ENCODE results near the gene FGF1. TPM values are rescaled to one million over a fixed set of nuclear protein-coding genes. Genes with fewer than 3 reads are reported as not detected.
A peak's percentile ranks its signal among the peaks of the same experiment; 100 is the strongest.

The FGF1 gene
- polyA plus RNA-seq, 1 of the 3 experiments (the other 2 are of a cell fraction), result 5.3 TPM

DNA sequence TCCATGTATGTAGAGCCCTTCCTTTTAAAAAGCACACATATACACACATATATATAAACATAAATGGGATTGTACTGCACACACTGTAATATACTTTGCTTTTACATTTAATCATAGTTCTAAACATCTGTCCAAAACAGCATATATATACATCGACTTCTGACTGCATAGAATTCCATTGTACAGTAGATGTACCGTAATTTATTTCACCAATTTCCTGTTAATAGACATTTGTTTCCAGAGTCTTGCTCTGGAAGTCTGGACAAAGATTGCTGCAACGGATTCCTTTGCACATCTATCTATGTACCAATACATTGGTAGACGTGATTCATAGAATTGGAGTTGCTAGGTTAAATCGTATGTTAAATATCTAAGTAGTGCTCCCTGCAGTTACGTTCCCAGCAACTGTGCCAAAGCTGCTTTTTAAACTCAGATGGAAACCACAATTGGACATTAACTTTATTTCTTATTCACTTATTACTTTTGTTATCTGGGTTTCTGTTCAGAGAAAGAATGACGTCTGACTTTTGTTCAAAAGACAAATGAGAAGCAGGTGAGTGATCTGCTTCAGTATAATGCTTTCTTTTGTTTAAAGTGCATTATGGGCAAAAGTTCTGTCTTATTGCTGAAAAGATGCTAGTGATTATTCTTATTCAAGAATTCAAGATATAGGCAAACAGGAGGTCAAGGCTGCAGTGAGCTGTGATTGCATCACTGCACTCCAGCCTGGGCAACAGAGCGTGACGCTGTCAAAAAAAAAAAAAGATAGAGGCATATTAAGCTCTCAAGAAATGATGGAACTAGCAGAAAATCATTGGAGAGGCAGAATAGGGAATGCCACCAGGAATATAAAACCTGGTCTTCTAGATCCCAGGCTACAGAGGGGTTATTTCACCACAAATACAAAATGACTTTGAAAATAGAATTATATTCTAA, 138.2 kb downstream of the FGF1 start:
- no peak overlapping the region for H2AFZ ChIP-seq (ENCODE audit: low read depth)
- POLR2A ChIA-PET, result interaction anchor here (1.3 to 2.7 kb wide), 3 partner anchors 191 to 395 kb away, joined by 5 to 27 read pairs (median 5); partner anchors contain the start of gene SPRY4
- no peak for DNase-seq
- 64% methylated on average over 9 of the region's 9 CpGs for WGBS (ENCODE audit: low lambda C conversion rate)
- no peaks in the 10 kb centered on the region for H3K9me2 ChIP-seq
- no peaks in the 10 kb centered on the region for H3K79me2 ChIP-seq (ENCODE audit: insufficient read depth)
- peak in 1 of 2 experiments; percentile 43; a peak in 1 of 4 replicates for TF ChIP-seq EP300 (IDR thresholded peaks at IDR 0.05; ENCODE audit: borderline replicate concordance in 1 of 2, low read depth in 1 of 2, low read length in 1 of 2)
- peak; percentile 47; the same call in 1 of the 2 replicates for TF ChIP-seq TCF12 (IDR thresholded peaks at IDR 0.05)
- TF ChIP-seq, protein P1, sequence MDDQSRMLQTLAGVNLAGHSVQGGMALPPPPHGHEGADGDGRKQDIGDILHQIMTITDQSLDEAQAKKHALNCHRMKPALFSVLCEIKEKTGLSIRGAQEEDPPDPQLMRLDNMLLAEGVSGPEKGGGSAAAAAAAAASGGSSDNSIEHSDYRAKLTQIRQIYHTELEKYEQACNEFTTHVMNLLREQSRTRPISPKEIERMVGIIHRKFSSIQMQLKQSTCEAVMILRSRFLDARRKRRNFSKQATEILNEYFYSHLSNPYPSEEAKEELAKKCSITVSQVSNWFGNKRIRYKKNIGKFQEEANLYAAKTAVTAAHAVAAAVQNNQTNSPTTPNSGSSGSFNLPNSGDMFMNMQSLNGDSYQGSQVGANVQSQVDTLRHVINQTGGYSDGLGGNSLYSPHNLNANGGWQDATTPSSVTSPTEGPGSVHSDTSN (IDR thresholded peaks at IDR 0.05), result peak; percentile 37; the same call in 1 of the 2 replicates
- TF ChIP-seq TAF1 (IDR thresholded peaks at IDR 0.05; ENCODE audit: borderline replicate concordance, low read depth, low read length), result no peak
- H3K36me3 ChIP-seq (replicated peaks in 1 of 2; ENCODE audit: control insufficient read depth in 1 of 2, insufficient read depth in 2 of 2, low read length in 1 of 2), result no peaks in the 10 kb centered on the region
- H3K9me3 ChIP-seq, result no peaks in the 10 kb centered on the region
- H3K4me3 ChIP-seq (ENCODE audit: low read depth in 2 of 2, low read length in 1 of 2), result no peak overlapping the region
- H3K27me3 ChIP-seq (ENCODE audit: insufficient read depth), result no peaks in the 10 kb centered on the region
- peak overlapping the region; percentile 59 to 60 for H3K27ac ChIP-seq (ENCODE audit: low read depth in 2 of 2, low read length in 1 of 2)
- no peak overlapping the region for H3K4me2 ChIP-seq
- H4K20me1 ChIP-seq (ENCODE audit: insufficient read depth), result no peaks in the 10 kb centered on the region
- H3K4me1 ChIP-seq (ENCODE audit: control insufficient read depth in 1 of 2, insufficient read depth in 2 of 2, low read depth in 1 of 2, low read length in 1 of 2), result peaks cover 25 to 46% of the 10 kb centered on the region in 2 experiments
- CTCF ChIA-PET, result interaction anchor here (0.6 to 6.7 kb wide), 38 partner anchors 13 to 556 kb away, joined by 3 to 117 read pairs (median 6); partner anchors contain the start of genes GNPDA1 and SPRY4
- H3F3A ChIP-seq (replicated peaks; ENCODE audit: insufficient read depth), result peaks cover 25% of the 10 kb centered on the region
- no peak overlapping the region for H3K9ac ChIP-seq

DNA sequence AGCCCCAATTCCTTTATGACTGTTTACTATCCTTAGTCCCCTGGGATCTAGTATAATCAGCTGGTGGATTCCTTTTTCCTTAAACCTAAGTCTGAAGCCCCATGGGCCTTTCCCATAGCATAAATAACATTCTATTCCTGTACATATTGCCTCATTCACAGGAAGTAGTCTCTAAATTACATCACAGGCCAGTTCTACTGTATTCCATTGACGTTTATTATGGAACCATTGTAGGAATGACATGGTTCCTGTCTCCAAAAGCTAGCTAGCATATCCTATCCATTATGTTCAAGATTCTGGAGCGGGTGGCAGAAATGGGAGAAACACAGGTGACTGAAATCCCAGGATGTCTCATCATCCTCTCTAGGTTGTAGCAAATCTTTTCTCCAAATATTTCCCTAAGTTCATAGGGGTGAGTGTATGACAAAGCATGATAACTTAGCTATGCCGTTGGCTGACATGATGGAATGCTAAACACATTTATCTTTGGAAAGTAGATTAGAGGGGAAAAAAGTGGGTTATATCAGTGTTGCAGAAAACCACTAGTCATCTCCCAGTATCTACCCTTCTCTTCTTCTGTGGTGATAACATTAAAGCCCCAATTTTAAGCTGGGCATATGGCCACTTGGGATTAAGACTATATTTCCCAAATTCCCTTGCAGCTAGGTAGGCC, 140.1 kb downstream of the FGF1 start:
- no peak for DNase-seq
- no peak overlapping the region for H2AFZ ChIP-seq (ENCODE audit: low read depth)
- H3K79me2 ChIP-seq (ENCODE audit: insufficient read depth), result no peaks in the 10 kb centered on the region
- H3K36me3 ChIP-seq (replicated peaks in 1 of 2; ENCODE audit: control insufficient read depth in 1 of 2, insufficient read depth in 2 of 2, low read length in 1 of 2), result no peaks in the 10 kb centered on the region
- peaks cover 26% of the 10 kb centered on the region for H3F3A ChIP-seq (replicated peaks; ENCODE audit: insufficient read depth)
- no peak overlapping the region; the same call in 1 of the 2 replicates for H3K9ac ChIP-seq
- no peaks in the 10 kb centered on the region for H3K9me2 ChIP-seq
- no peaks in the 10 kb centered on the region for H4K20me1 ChIP-seq (ENCODE audit: insufficient read depth)
- no peak overlapping the region for H3K4me3 ChIP-seq (ENCODE audit: low read depth in 2 of 2, low read length in 1 of 2)
- H3K27ac ChIP-seq (ENCODE audit: low read depth in 2 of 2, low read length in 1 of 2), result peak overlapping the region in 1 of 2 experiments; percentile 91; a peak in 2 of 4 replicates
- TF ChIP-seq CHD2 (IDR thresholded peaks at IDR 0.05; ENCODE audit: low read length, partially characterized antibody), result no peak
- no peak for TF ChIP-seq MXI1 (IDR thresholded peaks at IDR 0.05; ENCODE audit: low read depth, low read length)
- ChIA-PET CTCF (interaction anchor here (0.5 to 1.7 kb wide), 5 partner anchors 153 to 403 kb away, joined by 3 to 4 read pairs (median 4); no protein-coding TSS in a partner anchor), POLR2A (no interaction called here)
- H3K4me2 ChIP-seq, result no peak overlapping the region
- WGBS (ENCODE audit: low lambda C conversion rate), result 79% methylated on average over 3 of the region's 3 CpGs
- no peaks in the 10 kb centered on the region for H3K9me3 ChIP-seq
- H3K27me3 ChIP-seq (ENCODE audit: insufficient read depth), result no peaks in the 10 kb centered on the region
- H3K4me1 ChIP-seq (ENCODE audit: control insufficient read depth in 1 of 2, insufficient read depth in 2 of 2, low read depth in 1 of 2, low read length in 1 of 2), result peaks cover 20 to 48% of the 10 kb centered on the region in 2 experiments
